K562 (cell line): ENCODE data around the gene CFAP70. TPM values are rescaled to one million over a fixed set of nuclear protein-coding genes. Genes with fewer than 3 reads are reported as not detected.

Source experiments
- ATAC-seq: fragments of 200-7000 bp; cut with Tn5 transposase; 3 replicates; pipeline ENCODE4 v1.9.1; 2020; ENCODE audit warnings: moderate library complexity
- BruUV-seq: library from RNA; stranded (reverse); fragments of 400-500 nt; replicated peaks from 2 replicates; lab custom pipeline; 2021; lab: Mats Ljungman, UMichigan
- CTCF ChIA-PET: fragments of 300-600 bp; formaldehyde crosslinking; extraction: SDS; loops from one replicate; lab custom pipeline; 2021; ENCODE audit warnings: low intra/inter-chr PET ratio; lab: Yijun Ruan, JAX
- POLR2A ChIA-PET: fragments of 300-600, 350-650 bp; sonication (Branson Sonifier 250); formaldehyde crosslinking; extraction: SDS; loops from one replicate; lab custom pipeline; 2021; ENCODE audit warnings: antibody characterized with exemption, inconsistent platforms; lab: Yijun Ruan, JAX
- DNase-seq, 4 experiments: peaks; one replicate each; pipeline versions ENCODE4 v3.0.0 to v3.0.0-alpha.2; 2011 to 2018; ENCODE audit warnings: low spot score in 3 of 4, mixed read lengths in 3 of 4; ENCODE audit errors: extremely low read depth in 1 of 4
- FAIRE-seq: peaks from 2 replicates; lab custom pipeline; 2011; peaks lifted over from hg19 to GRCh38; lab: Jason Lieb, UNC
- H2AFZ ChIP-seq: 2 replicates; pipeline ENCODE4 v1.6.0; 2011; ENCODE audit warnings: low read depth, low read length, control low read depth, inconsistent platforms
- H3K27ac ChIP-seq: fragments of 200-600 bp; 3 replicates; pipeline ENCODE4 v1.8.0; 2011; ENCODE audit warnings: low read depth, mild to moderate bottlenecking, control low read depth, inconsistent platforms, low read length, moderate library complexity, mixed read lengths; ENCODE audit errors: extremely low read depth
- H3K27me3 ChIP-seq, 2 experiments: fragments of 300-600 bp in 1 of 2; 2 replicates in 1 of 2; 3 replicates in 1 of 2; pipeline versions ENCODE4 v1.6.0 to v1.8.0; 2011; ENCODE audit warnings: inconsistent platforms in 2 of 2, low read length in 2 of 2, mild to moderate bottlenecking in 1 of 2, mixed read lengths in 1 of 2, moderate library complexity in 1 of 2; ENCODE audit not compliant: control insufficient read depth in 2 of 2, insufficient read depth in 2 of 2
- H3K36me3 ChIP-seq: fragments of 300-600 bp; 3 replicates; pipeline ENCODE4 v1.8.0; 2011; ENCODE audit warnings: mild to moderate bottlenecking, low read length, inconsistent platforms; ENCODE audit not compliant: control insufficient read depth, insufficient read depth
- H3K4me1 ChIP-seq, 2 experiments: fragments of 200-600 bp in 1 of 2; replicated peaks in 1 of 2; 2 replicates in 1 of 2; 3 replicates in 1 of 2; pipeline versions ENCODE4 v1.5.1 to v1.8.0; 2011; ENCODE audit warnings: inconsistent platforms in 2 of 2, low read length in 2 of 2, mild to moderate bottlenecking in 1 of 2, mixed read lengths in 1 of 2, moderate library complexity in 1 of 2; ENCODE audit not compliant: control insufficient read depth in 2 of 2, insufficient read depth in 2 of 2
- H3K4me2 ChIP-seq: 2 replicates; pipeline ENCODE4 v1.6.1; 2011; ENCODE audit warnings: low read length, control low read depth, inconsistent platforms, mixed read lengths; ENCODE audit not compliant: insufficient read depth
- H3K4me3 ChIP-seq: fragments of 200-600 bp; sonication (generic), shearing (Covaris generic); 2 replicates; pipeline ENCODE4 v1.5.1; 2016; ENCODE audit warnings: control low read depth, inconsistent platforms
- H3K79me2 ChIP-seq: fragments of 200-600 bp; 3 replicates; pipeline ENCODE4 v1.8.0; 2011; ENCODE audit warnings: low read length, inconsistent platforms; ENCODE audit not compliant: control insufficient read depth, insufficient read depth
- H3K9ac ChIP-seq, 2 experiments: 2 replicates each; pipeline versions ENCODE4 v1.6.0 to v1.6.1; 2011; ENCODE audit warnings: low read depth in 2 of 2, low read length in 2 of 2, control low read depth in 1 of 2, inconsistent platforms in 1 of 2, mild to moderate bottlenecking in 1 of 2, mixed read lengths in 1 of 2; ENCODE audit not compliant: insufficient read depth in 1 of 2
- H3K9me1 ChIP-seq: one replicate; pipeline ENCODE4 v1.6.0; 2011; ENCODE audit warnings: inconsistent platforms, mild to moderate bottlenecking, low read length, moderate library complexity; ENCODE audit not compliant: control insufficient read depth, insufficient read depth
- H3K9me3 ChIP-seq: replicated peaks from 2 replicates; pipeline ENCODE4 v1.5.1; 2011; ENCODE audit warnings: low read depth, low read length, inconsistent platforms; ENCODE audit not compliant: control insufficient read depth, insufficient read depth
- H4K20me1 ChIP-seq: replicated peaks from 2 replicates; pipeline ENCODE4 v1.6.1; 2011; ENCODE audit warnings: low read length, inconsistent platforms, mixed read lengths; ENCODE audit not compliant: control insufficient read depth, insufficient read depth
- CBFA2T2 ChIP-seq: fragments of 450-650 bp; conservative IDR thresholded peaks from 2 replicates; pipeline ENCODE4 v1.6.1; 2017; ENCODE audit warnings: mild to moderate bottlenecking
- NFYB ChIP-seq: IDR thresholded peaks from 2 replicates; pipeline ENCODE4 v1.6.1; 2011; ENCODE audit warnings: mild to moderate bottlenecking, moderate library complexity; ENCODE audit not compliant: insufficient read length; ENCODE audit errors: extremely low read depth
- WGBS: fragments of 100-300 bp; shearing (Covaris generic); methylation state at CpG from one replicate; pipeline ENCODE4 v1.1.6; 2016; ENCODE audit warnings: low coverage, mixed read lengths; ENCODE audit not compliant: insufficient coverage; ENCODE audit errors: missing lambda C conversion rate; 5-methylcytosine and 5-hydroxymethylcytosine counted together
- in situ Hi-C: fragments of 300-500 bp; cut with MboI; formaldehyde crosslinking; loops from 4 replicates; pipeline ENCODE4 v1.15.0; 2018; ENCODE audit warnings: inconsistent platforms, mixed read lengths
- intact Hi-C: fragments of 100-400 bp; cut with micrococcal nuclease; formaldehyde crosslinking; loops from 2 replicates; pipeline ENCODE4 v1.14.2; 2022
- polyA plus RNA-seq, 8 experiments: library from polyadenylated mRNA; depleted of rRNA in 4 of 8; stranded (reverse) in 5 of 8; unstranded in 3 of 8; fragments of >200 nt; fragmentation: Nextera tagmentation in 2 of 8; fragmentation: Illumina TruSeq in 1 of 8; extraction: Ambion mirVana in 2 of 8; extraction: Trizol in 1 of 8; gene quantifications; 2 replicates each; pipeline versions ENCODE4 v1.2.1 to v1.2.3, GENCODE V29; 2011 to 2014; ENCODE audit warnings: inconsistent platforms in 1 of 8, missing spikeins in 1 of 8
- total RNA-seq, 7 experiments: library from RNA; depleted of rRNA in 6 of 7; stranded (reverse); fragments of >200 nt in 6 of 7; fragmentation: Illumina TruSeq in 2 of 7; extraction: Trizol in 2 of 7; gene quantifications; 2 replicates each; pipeline versions ENCODE4 v1.2.1 to v1.2.3, GENCODE V29; 2011 to 2021; ENCODE audit warnings: low replicate concordance in 1 of 7
- TF ChIP-seq, protein P1 (sequence below): fragments of 450-650 bp; IDR thresholded peaks from 2 replicates; pipeline ENCODE4 v1.6.1; 2018; ENCODE audit not compliant: partially characterized antibody
- TF ChIP-seq, protein P2 (sequence below): sonication (generic); IDR thresholded peaks from 2 replicates; pipeline ENCODE4 v1.6.1; 2016

Gene CFAP70
- total and polyA plus RNA-seq, 9 of the 15 experiments (the other 6 are each of a cell fraction or from before 2014, with no cell fraction given), result 0.27 to 1.6 (median 0.86) TPM

DNA sequence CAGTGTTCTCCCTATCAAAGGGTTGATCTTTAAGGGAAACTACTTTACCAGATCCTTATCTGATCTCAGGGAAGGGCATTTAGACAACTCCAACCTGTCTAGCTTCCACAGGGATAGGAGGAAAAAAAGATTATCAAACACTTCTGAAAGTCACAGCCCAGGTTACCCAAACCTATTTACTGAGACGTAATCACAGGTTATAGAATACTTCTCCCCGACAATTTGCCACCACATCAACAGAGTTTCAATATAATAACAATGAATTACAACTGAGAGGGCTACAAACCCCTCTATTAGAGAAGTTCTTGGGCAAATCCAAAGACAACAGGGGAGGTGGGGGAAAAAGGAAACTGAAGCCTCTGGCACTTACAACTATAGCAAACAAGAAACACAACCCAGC is 26.3 kb downstream of the CFAP70 start:
- no peak for DNase-seq
- Histone ChIP-seq H3K4me3 (no peak overlapping the region), H3K4me1 (no peaks in the 10 kb centered on the region; a peak in 1 of 5 replicates), H3K36me3 (no peaks in the 10 kb centered on the region), H3K9ac (no peak overlapping the region), H3K27ac (no peak overlapping the region), H3K27me3 (no peaks in the 10 kb centered on the region; a peak in 1 of 5 replicates), H3K9me3 (no peaks in the 10 kb centered on the region), H4K20me1 (no peaks in the 10 kb centered on the region), H3K79me2 (no peaks in the 10 kb centered on the region), H2AFZ (no peak overlapping the region), H3K4me2 (no peak overlapping the region), H3K9me1 (no peaks in the 10 kb centered on the region)
- ATAC-seq, result no peak
- intact Hi-C loops (no loop called here), in situ Hi-C loops (no loop called here)
- ChIA-PET POLR2A (interaction anchor here (1.1 kb wide), 1 partner anchor 18 kb away, joined by 3 read pairs; no protein-coding TSS in a partner anchor), CTCF (no interaction called here)
- WGBS, result 16% methylated on average over 2 of the region's 2 CpGs
- BruUV-seq, result no TSS peak
- TF ChIP-seq NFYB (no peak), CBFA2T2 (no peak)
- TF ChIP-seq, protein P1, sequence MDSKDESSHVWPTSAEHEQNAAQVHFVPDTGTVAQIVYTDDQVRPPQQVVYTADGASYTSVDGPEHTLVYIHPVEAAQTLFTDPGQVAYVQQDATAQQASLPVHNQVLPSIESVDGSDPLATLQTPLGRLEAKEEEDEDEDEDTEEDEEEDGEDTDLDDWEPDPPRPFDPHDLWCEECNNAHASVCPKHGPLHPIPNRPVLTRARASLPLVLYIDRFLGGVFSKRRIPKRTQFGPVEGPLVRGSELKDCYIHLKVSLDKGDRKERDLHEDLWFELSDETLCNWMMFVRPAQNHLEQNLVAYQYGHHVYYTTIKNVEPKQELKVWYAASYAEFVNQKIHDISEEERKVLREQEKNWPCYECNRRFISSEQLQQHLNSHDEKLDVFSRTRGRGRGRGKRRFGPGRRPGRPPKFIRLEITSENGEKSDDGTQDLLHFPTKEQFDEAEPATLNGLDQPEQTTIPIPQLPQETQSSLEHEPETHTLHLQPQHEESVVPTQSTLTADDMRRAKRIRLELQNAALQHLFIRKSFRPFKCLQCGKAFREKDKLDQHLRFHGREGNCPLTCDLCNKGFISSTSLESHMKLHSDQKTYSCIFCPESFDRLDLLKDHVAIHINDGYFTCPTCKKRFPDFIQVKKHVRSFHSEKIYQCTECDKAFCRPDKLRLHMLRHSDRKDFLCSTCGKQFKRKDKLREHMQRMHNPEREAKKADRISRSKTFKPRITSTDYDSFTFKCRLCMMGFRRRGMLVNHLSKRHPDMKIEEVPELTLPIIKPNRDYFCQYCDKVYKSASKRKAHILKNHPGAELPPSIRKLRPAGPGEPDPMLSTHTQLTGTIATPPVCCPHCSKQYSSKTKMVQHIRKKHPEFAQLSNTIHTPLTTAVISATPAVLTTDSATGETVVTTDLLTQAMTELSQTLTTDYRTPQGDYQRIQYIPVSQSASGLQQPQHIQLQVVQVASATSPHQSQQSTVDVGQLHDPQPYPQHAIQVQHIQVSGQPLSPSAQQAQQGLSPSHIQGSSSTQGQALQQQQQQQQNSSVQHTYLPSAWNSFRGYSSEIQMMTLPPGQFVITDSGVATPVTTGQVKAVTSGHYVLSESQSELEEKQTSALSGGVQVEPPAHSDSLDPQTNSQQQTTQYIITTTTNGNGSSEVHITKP, result peak; percentile 65
- TF ChIP-seq, protein P2, sequence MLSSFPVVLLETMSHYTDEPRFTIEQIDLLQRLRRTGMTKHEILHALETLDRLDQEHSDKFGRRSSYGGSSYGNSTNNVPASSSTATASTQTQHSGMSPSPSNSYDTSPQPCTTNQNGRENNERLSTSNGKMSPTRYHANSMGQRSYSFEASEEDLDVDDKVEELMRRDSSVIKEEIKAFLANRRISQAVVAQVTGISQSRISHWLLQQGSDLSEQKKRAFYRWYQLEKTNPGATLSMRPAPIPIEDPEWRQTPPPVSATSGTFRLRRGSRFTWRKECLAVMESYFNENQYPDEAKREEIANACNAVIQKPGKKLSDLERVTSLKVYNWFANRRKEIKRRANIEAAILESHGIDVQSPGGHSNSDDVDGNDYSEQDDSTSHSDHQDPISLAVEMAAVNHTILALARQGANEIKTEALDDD, result peak; percentile 17; the same call in 1 of the 2 replicates
- FAIRE-seq, result no peak
